Breast epithelium (tissue), 3 donors: Measurements from ENCODE around the gene SHROOM3.

Experiments
- CTCF ChIP-seq, 3 donors: fragments of 450-650 bp; IDR thresholded peaks; one replicate each; pipeline ENCODE4 v1.5.1; 2016 to 2017; ENCODE audit warnings: antibody characterized with exemption in 3 of 3, mild to moderate bottlenecking in 3 of 3, moderate library complexity in 3 of 3
- POLR2AphosphoS5 ChIP-seq, 3 donors: sonication (generic); formaldehyde crosslinking; IDR thresholded peaks; one replicate each; pipeline ENCODE4 v1.6.1; 2017; ENCODE audit warnings: antibody characterized with exemption in 3 of 3

GRCh38 chr4:76535603-76536372, 100.8 kb downstream of the SHROOM3 start:
- TF ChIP-seq POLR2AphosphoS5 (IDR thresholded peaks at IDR 0.05): no peak
- no peak for TF ChIP-seq CTCF (IDR thresholded peaks at IDR 0.05)
